DMS114 treated with DMSO at 0.1 percent for 48 hours (cell line): ENCODE data around the gene TANC1.

ENCODE experiments used
- DNase-seq: peaks from one replicate; lab custom pipeline; 2025; ENCODE audit not compliant: unreplicated experiment; lab: John Stamatoyannopoulos, UW

The TANC1 gene

DNA sequence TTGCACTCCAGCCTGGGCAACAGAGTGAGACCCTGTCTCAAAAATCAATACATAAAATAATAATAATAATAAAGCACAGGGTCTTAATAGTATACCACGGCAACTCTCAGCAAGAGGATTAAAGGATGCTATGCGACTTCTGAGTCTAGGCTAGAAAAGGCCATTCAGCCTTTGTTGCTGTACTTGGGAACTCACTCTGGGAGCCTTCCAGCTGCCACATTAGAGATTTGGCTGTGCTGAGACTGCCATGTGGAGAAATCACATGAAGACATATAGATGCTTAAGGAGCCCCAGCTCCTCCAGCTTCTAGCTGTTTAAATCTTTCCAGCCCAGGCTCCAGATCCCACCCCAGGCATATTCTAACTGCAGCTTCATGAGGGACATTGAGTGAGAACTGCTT lies 8.2 kb upstream of the TANC1 start:
- DNase-seq, result no peak

DNA sequence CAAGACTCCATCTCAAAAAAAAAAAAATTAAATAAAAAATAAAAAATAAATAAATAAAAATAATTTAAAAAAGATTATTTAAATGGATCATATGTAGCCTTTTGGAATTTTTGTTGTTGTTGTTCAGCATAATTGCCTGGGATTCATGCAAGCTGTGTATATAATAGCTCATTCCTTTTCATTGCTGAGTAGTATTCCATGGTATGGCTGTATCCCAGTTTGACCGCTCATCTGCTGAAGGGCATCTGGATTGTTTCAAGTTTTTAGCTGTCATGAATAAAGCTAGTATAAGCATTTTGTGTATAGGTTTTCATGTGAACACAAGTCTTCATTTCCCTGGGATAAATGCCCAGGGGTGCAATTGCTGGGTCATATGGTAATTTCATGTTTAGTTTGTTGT lies 6.4 kb upstream of the TANC1 start:
- DNase-seq, result no peak

DNA sequence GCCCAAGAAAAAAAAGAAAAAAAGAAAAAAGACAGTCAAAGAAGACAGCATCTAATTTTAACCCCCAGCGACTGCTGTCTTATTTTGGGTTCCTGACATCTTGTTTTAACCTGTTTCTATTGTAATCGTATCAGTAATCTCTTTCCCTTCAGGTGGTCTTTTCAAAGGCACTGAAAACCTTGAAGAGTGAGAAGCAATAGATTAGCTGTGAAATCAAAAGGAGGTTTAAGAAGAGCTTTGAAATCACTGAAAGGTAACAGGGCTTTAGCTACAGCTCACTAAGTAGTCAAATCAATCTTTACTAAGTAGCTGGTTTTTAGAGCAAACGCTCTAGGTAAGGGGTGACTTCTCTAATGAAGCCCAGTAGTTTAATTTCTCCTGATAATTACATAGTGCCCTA lies 5.4 kb upstream of the TANC1 start:
- DNase-seq, result no peak

DNA sequence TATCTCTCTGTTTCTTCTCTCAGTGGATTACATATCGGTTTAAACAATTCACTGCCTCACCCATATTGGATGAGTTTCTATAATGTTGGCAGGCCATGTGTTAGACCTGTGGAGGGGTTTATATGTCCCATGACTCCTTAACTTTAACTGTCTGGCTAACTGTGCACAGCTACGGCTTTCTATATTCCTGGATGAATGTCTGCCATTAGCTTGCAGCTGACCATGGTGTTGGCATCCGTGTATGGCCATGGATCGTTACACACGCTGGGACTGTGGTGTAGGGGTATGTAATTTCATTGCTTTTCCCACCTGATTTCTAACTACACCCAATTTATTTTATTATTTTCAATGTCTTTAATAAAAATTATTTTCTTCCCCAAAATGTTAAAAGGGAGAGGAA lies 3.3 kb upstream of the TANC1 start:
- DNase-seq, result no peak

DNA sequence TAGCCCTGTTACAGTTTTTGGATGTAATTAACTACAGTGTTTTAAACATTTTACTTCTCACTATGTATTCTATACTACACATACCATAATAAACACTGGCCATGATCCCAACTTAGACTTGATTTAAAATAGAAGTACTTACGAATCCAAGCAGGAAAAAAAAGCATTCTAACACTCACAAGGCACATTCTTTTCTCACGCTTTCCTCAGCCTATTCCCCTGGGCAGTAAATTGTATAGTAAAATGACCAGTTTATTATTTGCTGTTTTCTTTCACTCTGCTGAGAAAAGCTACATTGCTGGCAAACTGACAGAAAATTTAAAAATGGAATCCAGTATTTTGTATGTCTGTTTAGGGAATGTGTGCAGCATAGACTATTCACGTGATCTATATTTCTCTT lies 2.8 kb upstream of the TANC1 start:
- DNase-seq, result no peak

DNA sequence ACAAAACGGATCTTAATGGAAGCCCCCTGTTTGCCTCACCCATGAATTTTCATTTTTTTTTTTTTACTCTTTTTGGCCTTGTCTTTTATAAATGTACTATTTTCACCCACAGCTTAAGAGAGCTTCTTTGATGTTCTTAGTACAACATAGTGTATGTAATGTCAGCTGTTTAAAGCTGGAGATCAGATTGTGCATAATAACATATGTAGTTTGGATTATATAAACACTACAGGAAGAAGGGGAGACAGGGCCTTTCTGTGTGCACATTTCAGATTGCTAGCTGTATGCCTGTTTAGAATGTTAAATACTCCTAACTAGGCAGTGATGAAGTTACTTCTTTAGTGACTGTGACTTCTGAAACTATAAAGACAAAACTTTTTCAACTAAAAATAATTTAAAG lies 2.1 kb upstream of the TANC1 start:
- DNase-seq, result no peak

DNA sequence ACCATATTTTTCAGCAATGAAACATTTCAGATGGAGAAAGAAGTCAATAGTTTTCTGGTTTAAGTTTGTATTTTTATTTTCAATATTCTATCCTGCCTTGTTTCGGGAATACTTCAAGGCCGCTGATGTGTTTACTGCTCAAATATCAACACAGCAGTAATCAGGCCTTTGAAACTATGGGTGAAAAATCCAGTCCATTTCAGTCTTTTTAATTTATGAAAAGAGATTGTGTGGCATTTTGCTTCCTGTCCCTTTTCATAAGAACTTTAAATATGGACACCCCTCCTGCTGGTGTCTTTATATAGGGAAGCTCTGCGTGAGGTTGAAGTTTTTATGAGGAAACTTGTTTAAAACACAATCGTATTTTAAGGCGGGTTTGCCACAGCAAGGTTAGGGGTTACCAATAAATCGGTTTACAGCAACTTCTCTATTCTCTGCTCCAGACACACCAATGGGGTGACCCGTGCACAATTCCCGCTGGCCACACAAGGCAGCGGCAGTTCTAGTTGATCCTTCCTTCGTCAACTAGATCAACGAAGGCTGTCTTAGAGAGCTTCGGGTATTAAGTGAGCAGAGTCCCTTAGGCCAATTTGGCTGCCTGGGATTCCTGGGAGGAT lies 1.2 kb upstream of the TANC1 start:
- peak; percentile 40 for DNase-seq

DNA sequence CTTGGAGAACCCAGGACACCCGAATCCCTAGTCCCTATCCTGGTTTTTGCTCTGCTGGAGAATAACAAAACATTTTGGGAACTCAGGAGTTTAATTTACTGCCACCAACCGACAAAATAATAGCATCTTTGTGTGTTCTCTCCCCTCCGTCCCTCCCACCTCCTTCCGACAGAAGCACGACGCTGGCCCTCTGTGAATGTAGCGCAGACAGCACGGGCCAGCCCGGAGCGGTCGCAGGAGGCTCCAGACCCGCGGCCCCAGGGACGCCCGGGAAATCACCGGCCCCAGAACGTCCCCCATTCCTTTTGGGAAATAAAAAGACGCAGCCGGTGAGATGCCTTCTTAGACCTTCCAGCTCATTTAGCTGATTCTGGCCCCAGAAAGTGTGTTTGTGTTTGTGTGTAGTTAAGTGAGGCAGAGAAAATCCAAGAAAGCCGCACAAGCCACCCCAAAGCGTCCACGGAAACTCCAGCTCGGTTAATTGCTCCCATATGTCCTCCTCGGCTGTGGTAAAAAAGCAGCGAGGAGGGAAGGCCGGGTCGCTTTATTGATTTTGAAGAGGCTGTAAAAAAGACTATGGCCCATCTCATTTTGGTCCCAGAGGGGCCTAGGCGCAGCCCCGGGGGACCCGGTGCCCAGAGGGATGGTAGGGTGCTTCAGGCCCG lies 577 bp upstream of the TANC1 start:
- no peak for DNase-seq

DNA sequence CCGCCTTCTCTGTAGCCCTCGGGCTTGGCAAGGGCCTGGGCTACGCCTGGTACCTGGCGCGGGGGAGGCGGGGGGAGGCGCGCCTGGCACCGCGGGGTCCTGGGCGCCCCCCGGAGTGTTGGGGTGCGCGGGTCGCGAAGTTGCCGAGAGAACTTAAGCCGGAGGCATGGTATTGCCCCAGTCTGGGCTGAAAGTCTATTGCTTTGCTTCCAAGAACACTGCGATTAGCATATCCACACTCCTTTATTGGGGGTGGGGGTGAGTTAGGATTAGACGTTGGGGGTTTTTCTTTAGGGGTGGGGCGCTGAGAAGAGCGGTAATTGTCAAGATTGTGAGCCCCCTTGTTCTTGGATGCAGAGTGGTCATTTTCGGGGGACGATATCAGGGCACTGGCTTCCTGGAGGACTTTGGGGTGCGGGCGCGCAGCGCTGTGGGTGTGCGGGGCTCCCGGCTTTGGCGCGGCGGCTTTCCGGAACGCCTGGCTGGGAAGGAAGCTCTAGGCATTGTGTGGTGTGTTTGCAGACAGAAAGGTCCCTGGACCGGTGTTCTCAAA lies 798 bp downstream of the TANC1 start:
- DNase-seq, result no peak

DNA sequence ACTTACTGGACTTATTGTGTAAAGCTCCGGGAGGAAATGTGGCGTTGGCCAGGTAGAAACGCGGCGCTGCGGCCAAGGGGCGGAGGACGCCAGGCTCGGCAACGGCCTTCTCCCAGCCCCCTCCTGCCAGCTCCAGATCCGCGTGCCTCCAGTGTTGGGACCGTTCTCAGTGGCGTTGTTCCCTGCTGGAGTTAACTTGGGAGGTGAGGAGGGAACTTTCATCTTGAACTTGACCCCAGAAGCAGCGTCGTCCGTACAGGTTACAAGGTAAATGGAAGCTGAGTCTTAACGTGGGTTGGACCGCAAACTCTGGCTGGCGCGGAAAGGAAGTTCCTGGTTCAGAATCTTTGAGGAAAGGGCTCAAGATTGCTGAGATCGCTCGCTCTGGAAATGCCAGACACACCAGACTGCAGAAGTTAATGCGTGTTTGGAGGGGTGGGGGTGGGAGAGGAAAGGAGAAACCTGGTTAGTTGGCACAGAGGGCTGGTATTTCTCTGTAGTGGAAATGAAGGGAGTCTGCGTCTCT lies 1.3 kb downstream of the TANC1 start:
- DNase-seq, result no peak

DNA sequence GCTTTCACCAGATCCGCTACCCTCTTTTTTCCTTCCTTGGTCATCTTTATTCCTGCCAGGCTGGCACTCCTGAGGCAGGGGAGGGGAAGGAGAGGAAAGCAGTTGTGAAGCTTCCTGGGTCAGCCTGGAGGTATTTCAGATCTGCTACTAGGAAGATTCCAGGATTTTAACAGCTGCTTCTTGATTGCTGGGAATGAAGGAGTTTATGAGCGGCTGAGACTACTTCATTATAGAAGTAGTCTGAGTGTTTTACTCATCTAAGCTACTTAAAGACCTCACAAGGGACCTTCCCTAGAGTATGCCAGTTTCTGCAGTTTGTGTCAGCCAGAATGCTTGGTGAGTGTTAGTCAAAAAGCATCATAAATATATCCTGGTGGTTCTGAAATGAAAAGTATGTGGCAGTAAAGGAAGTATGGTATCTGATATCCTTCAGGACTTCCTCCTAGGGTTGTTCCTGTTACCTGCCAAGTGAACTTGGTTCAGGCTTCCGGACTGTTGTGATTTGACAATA lies 1.9 kb downstream of the TANC1 start:
- DNase-seq, result no peak

DNA sequence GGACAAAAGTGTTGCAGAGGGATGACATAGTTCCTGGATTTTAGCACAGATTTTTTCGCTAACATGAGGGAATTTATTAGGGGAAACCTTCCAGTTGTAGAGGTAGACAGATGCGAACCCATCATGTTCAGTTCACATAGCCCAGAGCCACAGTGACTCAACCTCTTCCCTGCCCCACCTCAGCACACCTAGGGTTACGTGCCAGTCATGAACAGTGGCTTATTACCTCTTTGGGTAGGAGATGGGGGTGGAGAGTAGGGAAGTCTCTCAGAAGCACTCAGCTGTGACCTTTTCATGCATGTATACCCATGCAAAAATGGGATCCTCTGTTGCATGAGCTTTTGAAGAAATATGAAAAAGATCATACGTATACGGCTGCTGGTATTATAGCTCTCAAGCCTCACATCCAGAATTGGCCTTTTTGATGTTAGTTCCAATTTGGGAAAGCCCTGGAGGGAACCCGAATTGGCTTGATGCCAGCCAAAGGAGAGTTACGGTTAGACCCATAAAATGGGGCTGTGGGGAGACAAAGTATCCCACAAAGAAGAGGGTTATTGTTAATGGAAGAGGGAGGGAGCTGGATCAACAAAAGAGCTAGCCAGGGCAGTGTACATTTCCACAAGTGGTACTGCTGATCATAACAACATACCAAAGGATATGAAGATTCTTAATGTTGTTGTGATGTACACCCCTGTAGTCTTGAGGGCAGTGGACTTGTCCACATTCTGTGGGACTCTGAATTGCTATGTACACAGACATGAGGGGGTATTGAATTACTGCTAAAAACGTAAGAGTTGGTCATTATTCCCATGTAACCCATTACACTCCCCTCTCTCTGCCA lies 4.9 kb downstream of the TANC1 start:
- no peak for DNase-seq

DNA sequence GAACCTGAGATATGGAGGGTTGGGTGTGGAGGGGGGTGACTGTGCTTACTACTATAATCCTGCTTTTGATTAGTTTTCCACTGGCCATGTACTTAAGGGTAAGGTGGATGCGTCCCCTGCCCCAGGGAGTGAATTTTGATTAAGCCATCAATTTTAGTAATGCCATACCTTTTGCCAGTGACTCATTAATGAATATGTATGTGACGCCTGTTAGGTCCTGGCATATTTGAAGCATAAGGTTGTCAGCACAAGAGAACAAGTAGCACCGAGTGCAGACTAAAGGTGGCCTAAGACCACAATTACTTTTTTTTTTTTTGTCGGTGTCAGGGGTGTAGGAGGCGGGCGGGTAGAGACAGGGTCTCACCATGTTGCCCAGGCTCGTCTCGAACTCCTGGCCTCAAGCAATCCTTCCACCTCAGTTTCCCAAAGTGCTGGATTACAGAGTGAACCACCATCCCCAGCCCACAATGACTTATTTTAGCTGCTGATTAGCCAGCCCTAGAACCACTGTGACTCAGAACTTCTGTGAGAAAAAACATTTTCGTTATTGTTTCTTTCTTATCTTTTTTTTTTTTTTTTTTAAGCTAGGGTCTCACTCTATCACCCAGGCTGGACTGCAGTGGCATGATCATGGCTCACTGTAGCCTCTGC lies 7.0 kb downstream of the TANC1 start:
- no peak for DNase-seq

DNA sequence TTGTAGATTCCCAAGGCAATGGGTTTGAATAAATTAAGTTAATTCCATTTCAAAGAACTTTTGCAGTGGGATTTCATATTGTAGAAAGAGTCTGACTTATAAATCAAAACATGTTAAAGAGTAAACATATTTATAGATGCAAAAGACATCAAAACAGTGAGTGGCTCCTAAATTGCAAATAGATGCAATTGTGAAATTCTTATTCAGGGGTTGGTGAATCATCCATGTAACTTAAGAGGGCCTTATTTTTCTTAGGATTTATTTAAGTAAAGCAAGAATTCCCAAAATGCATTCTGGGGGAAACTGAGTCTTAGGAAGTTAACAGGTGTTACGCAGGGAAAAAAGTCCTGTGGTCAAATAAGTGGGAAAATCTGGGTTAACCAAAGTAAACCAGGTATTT lies 11.3 kb downstream of the TANC1 start:
- no peak for DNase-seq

DNA sequence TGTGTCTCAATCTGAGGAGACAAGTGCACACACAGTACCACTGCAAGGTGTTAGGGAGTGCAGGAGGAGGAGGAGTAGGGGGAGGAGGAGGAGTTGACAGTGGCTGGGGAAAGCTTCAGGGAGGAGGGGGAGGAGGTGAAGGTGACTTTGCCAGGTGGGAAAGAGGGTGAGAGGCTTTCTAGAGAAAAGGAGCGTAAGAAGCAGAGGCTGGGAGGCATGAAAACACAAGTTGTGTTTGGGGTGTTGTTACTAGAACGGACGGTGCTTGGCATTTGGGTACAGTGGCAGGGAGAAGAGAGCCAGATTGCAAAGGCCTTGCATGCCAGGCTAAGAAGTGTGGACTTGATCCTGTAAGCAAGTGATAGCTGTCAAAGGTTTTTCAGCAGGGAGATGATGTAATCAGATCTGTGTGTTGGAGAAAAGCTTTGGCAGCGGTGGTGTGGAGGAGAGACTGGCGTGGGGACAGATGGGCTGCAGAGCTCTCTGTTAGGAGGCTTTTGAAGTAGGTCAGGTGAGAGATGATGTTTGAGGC lies 16.2 kb downstream of the TANC1 start:
- no peak for DNase-seq

DNA sequence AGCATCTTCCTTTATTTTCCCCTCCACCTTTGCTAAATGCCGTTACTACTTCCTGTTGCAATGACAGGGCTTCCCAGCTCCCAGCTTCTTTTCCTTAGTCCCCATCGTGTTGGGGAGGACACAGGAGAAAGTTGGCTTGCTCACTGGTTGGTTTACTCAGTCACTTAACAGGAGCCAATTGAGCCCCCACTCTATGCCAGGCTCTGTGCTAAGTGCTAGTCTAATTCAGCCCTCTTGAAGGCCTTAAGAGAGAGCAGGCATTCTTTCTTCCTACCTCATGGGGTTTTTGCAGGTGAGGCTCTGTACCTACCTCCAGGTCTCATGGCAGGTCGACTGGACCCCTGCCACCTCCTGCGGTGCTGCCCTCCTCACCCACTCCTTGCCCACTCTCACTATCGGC lies 20.1 kb downstream of the TANC1 start:
- DNase-seq, result no peak

DNA sequence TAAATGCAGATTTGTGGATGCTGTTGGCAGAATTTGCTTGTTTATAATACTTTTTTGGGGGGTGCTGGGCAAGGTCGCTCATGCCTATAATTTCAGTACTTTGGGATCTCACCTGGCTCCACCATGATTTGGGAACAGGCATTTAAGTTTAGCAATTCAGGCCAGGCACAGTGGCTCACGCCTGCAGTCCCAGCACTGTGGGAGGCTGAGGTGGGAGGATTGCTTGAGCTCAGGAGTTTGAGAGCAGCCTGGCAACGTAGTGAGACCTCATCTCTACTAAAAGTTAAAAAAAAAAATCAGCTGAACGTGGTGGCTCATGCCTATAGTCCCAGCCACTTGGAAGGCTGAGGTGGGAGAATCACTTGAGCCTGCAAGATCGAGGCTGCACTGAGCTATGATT lies 20.7 kb downstream of the TANC1 start:
- DNase-seq, result no peak

DNA sequence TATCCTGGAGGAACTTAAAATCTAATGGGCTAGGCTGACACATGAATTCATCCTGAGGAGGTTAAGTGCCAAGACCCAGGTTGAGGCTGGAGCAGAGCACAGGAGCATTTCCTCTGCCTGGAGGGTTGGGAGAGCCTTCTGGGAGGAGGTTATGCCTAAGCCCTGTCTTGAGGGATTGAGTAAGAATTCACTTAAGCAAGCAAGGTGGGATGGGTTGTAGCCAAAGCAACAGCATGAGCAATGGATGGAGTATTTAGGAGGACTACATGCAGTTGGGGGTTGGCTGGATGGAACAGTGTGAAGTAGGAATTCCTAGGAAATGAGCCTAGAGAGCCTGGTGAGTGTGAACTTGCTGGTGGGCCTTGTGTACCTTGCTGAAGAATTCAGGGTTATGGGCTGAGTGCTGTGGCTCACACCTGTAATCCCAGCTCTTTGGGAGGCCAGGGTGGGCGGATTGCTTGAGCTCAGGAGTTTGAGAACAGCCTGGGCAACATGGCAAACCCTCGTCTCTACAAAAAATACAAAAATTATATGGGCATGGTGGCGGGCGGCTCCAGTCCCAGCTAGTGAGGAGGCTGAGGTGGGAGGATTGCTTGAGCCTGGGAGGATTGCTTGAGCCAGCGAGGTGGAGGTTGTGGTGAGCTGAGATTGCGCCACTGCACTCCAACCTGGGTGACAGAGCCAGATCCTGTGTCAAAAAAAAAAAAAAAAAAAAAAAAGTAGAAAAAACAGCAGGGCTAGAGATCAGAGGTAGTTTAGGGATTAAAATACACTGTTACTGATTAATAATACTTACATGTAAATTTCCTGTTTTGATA lies 22.2 kb downstream of the TANC1 start:
- no peak for DNase-seq

DNA sequence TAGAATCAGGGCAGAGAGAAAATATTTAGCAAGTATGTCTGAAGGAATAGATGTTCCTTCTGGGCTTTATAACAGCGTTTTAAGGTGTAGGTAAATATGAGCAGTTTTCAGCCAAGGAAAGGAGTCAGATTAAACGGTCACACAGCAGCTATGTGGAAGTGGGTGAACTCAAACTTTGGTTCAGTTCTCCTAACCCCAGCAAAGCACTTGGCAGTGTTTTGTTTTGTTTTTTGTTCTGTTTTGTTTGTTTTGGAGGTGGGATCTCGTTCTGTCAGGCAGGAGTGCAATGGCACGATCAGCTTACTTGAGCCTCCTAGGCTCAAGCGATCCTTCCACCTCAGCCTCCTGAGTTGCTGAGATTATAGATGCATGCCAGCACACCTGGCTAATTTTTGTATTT lies 24.6 kb downstream of the TANC1 start:
- no peak for DNase-seq
